GM19328 (cell line): ENCODE results near the gene DDX46.
A peak's percentile ranks its signal among the peaks of the same experiment; 100 is the strongest.
"Not testable (repeated sequence)": the region's sequence is repeated elsewhere in the genome, so short reads cannot be mapped to it uniquely, and the experiment has no call there.

ENCODE experiments used
- ATAC-seq: cut with Tn5 transposase; IDR thresholded peaks from one replicate; pipeline ENCODE4 v1.9.1; 2021; ENCODE audit warnings: mild to moderate bottlenecking, moderate library complexity; ENCODE audit not compliant: unreplicated experiment

DDX46 gene

GRCh38 chr5:134844252-134844651 lies 85.7 kb downstream of the DDX46 start:
- ATAC-seq, result no peak

- no peak for ATAC-seq
Measured at GRCh38 chr5:134845335-134845851, 86.8 kb downstream of the DDX46 start.

GRCh38 chr5:134845852-134846640 lies 87.5 kb downstream of the DDX46 start, which contains the start of gene C5orf24:
Gene C5orf24 (plus strand): TSS chr5:134845968. CDS start chr5:134854901, 8,933 bp downstream.
- peak; percentile 94 for ATAC-seq

GRCh38 chr5:134846641-134846960 lies 88.0 kb downstream of the DDX46 start:
- no peak for ATAC-seq

DNA sequence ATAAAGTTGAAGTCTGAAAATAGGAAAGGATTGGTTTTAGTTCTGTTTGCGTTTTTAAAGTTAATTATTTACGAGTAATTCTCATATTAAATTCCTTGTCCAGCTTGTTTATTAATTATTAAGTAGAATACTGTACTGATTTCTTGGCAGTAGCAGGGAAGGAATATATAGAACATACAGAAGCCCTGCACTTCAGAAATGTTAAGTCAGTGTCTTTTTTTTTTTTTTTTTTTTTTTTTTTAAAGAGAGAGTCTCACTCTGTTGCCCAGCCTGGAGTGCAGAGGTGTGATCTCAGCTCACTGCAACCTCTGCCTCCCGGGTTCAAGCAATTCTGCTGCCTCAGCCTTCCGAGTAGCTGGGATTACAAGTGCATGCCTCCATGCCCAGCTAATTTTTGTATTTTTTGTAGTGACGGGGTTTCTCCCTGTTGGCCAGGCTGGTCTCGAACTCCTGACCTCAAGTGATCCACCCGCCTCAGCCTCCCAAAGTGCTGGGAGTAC lies 90.9 kb downstream of the DDX46 start:
- not testable (repeated sequence) for ATAC-seq

DNA sequence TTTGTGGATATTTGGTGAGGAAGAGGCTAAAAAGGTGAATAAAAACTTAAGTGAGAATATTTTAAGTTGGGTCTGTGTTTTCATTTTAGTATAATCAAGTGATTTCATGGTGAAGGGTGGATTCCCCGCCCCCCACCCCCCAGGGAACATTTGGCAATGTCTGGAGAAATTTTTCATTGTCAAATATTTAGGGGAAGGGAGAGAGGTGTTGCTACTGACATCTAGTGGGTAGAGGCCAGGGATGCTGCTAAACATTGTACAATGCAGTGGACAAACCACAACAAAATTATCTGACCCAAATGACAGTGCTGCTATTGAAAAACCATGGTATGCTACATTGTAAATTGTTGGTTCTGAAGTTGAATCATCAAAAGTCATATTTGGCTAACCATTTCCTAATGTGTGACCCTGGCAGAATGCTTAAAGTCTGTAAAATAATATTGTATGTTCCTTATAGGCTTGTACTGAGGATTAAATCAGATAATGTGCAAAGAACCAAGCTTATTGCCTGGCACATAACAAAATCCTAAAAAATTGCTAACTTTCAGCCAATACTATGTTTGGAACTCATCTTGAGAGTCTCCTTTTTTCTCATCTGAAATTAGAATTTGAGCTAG lies 92.8 kb downstream of the DDX46 start:
- no peak for ATAC-seq

GRCh38 chr5:134856465-134856864 lies 97.9 kb downstream of the DDX46 start:
- not testable (repeated sequence) for ATAC-seq

- ATAC-seq, result no peak
Measured at GRCh38 chr5:134857401-134857800, 98.8 kb downstream of the DDX46 start.

GRCh38 chr5:134864707-134865106 lies 106.1 kb downstream of the DDX46 start:
- no peak for ATAC-seq

GRCh38 chr5:134873494-134873893 lies 114.9 kb downstream of the DDX46 start:
- no peak for ATAC-seq

- ATAC-seq, result peak; percentile 69
Measured at GRCh38 chr5:134873987-134874830, 115.6 kb downstream of the DDX46 start, which contains the start of gene TXNDC15. Gene TXNDC15 (plus strand): TSS chr5:134874371. CDS start chr5:134874428, 57 bp downstream.

DNA sequence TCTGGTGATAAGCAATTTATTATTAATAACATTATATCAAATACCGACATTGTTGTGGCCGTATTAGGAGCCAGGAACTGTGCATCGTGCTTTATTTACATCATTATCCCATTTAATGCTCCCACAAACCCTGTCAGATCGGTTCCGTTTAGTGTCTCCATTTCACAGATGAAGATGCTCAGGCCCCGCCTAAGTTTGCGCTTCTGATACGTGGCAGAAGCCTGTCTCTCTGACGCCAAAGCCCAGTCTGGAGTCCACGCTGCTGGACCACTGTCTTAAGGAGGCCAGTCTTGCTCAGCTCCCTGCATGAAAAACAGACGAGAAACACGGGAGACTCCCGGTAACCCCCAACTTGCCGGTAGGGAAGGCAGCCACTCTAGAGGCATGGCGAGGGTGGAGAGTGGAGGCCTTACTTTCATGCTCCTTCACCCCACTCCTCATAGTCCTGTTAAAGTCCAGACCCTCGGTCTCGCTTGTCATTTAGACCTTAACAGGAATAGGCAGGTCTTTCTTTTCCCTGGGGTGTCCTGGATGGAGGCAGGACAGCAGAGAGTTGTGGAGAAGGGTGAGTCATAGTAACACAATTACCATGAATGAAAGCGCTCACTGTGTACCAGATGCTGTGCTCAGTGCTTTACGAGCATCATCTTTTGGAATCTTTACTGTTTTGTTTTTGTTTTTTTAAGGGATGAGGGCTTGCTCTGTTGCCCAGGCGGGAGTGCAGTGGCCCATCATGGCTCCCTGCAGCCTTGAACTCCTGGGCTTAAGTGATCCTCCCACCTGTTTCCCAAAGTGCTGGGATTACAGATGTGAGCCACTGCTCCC lies 116.5 kb downstream of the DDX46 start:
- peak; percentile 22 for ATAC-seq

DNA sequence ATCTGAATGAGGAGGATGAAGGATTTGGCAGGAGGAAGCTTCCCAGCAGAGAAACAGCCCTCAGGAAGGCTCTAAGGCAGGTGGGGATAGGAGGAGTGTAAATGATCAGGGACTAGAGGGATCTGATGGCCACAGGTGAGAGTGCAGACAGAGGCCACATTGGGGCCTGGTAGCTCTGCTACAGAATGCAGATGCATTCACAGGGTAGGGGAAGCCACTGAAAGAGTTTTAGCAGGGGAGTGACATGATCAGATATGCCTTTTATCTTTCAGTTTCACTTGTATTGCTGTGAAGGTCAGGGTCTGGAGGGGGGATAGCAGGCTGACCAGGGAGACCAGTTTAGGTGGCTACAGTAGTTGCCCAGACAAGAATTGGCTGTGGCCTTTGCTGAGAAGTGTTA lies 118.6 kb downstream of the DDX46 start:
- no peak for ATAC-seq

DNA sequence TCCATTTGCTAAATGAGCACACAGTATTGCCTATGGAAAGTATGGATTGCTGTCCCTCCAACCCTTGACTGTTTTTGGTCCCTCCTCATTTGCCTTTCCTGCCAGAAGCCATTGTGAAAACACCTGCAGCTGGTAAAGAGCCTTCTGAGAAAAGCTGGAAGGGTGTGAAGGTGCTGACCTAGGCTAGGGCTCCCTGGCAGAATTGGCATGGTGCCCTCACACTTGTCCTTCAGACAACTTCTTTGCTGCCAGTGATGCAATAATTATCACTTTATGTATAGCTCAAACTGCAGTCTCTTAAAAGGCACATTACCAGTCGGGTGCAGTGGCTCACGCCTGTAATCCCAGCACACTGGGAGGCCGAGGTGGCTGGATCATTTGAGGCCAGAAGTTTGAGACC lies 119.8 kb downstream of the DDX46 start:
- ATAC-seq, result no peak

DNA sequence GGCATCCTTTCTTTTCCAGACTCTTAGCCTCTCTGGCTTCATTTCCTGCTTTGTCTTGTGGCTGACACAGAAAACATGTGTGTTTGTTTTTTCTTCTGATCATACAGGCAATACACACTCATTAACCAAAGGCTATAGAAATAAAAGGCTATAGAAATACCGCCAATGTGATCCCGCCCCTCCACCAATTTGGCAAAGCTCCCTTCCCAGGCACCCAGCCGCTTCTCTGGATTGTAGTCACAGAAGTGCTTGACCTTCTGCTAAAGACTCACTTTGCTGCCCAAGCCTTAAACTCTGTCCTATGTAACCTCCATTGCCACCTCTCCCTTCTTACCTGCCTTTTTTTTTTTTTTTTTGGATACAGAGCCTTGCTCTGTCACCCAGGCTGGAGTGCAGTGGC lies 120.9 kb downstream of the DDX46 start:
- no peak for ATAC-seq
